Amygdala (tissue), 56 donors: ENCODE data around the gene ELAVL3.
A peak's percentile ranks its signal among the peaks of the same experiment; 100 is the strongest.

ENCODE experiments used
- DNase-seq, 56 donors: peaks; one replicate each; lab custom pipeline; 2025; lab: John Stamatoyannopoulos, UW

Gene ELAVL3

DNA sequence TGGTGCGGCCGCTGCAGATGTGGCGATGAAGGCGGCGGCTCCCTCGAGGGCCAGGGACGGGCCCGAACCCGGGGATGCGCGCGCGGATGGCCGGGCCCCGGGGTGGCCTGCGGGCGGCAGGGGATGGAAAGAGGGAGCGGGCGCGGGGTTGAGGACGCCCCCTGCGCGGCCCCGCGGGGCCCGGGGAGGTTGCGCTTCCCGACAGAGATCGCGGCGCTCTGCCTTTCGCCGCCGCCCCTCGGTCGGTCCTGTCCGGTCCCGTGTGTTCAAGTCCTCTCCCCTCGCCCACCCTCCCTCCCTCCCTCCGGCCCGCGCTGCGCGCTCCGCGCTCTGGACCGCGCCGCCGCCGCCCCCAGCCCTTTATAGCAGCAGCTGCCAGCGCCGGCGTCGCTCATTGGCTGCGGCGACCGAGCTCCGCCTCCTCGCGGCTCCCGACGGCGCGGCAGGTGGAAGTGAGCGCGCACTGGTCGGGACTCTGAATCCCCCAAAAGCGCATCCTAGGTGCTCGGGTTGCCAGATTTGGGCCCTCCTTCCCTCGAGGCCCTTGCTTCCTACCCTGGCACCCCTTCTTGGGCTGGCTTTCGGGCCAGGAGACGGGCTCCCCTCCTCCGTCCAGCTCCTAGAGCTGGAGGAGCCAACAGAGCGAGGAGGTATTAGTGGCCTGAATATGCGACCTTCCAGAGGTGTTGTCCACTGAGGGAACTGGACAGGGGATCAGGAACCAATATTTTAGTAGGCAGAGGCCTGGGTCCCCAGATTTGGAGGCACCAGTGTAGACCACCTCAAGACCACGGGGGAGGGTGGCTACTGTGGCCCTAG is at the start of gene ELAVL3:
TSS of gene ELAVL3 (minus strand) at position 332 of the 819 bp plus-strand sequence. CDS start 438 bp downstream, outside the sequence.
- DNase-seq: peak in 53 of 56 donors; percentile 19 to 85 (median 60)

DNA sequence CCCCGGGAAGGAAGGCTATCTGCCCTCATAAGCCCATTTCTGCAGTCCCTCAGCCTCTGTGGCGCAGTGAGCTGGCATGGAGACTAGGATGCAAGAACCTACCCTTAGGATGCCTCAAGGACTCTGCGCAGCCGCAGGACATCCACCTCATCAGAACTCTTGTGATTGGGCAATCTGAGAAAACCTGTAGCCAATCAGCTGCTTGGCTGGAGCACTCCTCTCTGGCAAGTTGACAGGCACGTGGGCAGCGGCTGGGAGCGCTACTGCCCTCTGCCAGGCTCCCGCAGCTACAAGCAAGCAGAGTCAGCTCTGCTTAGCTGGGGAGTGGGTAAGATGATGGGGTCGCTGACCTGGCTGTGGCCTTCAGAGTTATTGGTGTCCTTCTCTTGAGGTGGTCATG is 49.6 kb upstream of the ELAVL3 start:
- peak; percentile 5 to 95 (median 82) for DNase-seq

DNA sequence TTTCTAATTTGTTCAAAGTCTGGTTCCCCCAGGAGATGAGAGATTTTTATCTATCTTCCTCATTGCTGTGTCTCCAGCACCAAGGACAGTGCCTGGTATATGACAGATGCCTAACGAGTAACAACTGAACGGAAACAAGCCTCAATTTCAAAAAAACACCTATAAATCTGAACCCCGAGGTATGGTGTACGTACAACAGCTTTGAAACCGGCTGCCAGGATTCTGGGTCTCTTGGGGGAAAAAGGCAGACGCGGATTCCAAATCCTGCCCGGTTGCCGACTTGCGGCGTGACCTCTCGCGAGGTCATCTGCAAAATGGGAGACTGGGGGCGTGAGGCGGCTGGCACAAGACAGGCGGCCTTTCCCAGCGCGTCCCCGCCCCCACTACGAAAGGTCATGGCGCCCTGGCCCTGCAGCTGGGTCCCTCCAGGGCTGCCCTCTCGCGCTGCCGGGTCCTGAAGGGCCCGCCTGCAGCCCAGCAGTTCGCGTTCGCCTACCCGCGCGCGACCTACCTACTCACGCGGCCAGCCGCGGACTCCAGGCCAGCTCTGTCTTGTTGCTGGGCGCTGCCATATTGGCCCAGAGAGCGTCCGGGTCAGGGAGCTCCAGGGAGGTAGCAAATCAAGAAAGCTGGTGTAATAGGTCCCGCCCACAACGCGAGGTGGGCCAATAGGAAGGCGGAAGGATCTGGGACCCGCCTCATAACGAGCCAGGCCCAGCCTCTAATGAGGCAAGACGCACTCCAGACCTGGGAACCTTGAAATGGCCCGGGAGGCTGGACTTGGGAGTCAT is 47.9 kb upstream of the ELAVL3 start, which contains the start of gene ECSIT:
TSS of gene ECSIT (minus strand) at position 584 of the 791 bp plus-strand sequence. CDS start 9,964 bp downstream, outside the sequence.
- DNase-seq: peak; percentile 66 to 98 (median 93)

- no peak for DNase-seq
These were observed 38.3 kb upstream of the ELAVL3 start for GRCh38 chr19:11519138-11519537.

DNA sequence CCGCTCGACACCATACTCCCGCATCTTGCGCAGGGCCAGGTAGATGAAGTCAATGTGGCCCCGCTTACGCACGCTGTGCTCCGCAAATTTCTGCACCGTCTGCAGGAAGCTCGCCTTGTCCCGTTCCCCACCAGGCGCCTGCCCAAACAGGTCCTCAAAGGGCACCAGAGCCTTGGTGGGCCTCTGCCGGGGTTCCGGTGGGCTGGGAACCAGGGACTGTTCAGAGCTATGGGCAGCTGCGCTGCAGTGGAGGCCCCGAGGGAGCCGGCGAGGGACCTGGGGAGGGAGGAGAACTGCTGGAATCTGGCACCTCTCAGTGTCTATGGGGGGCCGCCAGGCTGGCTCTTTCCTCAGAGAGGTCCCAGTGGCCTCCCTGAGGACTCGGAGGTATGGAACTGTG is 33.1 kb upstream of the ELAVL3 start:
- no peak for DNase-seq

DNA sequence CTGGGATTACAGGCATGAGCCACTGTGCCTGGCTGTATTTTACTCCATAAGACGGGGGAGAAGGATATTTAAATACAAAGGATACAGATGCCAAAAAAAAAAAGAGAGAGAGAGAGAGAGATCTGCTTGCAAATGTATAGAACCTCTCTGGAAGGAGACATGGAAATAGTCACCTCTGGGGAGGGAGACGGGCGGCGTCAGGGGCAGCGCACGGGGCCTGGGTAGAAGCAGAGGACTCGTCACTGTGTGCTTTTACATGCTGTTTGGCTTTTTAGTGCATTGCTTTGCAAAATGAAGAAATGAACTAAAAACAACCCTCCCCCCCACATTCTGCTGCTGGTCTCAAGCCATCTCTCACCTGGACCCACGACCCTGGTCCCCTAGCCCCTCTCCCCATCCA is 29.6 kb upstream of the ELAVL3 start:
- DNase-seq: no peak

DNA sequence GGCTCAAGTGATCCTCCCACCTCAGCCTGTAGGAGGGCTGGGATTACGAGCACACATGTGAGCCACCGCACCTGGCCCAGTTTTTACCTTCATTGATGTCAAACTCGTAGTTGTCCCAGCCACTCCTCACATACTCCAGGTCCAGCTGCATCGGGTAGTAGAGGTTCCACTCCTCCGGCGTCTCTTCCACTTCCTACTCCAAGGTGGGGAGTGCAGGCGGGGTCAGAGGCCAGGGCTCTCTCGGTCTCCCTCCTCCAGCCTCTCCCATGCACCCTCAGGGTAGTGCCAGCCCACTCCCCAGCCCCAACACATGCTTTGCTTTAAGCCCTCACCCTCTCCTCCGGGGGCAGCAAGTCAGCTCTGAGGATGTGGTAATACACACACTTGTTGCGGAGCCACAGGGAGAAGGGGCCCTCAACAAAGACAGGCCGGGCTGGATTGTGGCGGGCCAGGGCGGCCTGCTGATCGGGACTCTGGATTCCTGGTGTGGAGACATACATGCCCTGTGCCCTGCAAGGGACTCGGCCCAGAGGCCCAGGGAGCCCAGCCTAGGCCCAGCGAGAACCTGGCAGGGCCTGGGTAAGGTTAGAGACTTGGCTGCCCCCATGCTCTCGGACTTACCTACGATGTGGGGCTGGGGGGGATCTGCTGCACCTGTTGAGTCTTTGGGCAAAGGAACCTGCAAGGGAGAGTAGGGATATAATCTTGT is 26.7 kb upstream of the ELAVL3 start:
- no peak for DNase-seq

- no peak for DNase-seq
These were observed 26.1 kb upstream of the ELAVL3 start for GRCh38 chr19:11506967-11507366.

DNA sequence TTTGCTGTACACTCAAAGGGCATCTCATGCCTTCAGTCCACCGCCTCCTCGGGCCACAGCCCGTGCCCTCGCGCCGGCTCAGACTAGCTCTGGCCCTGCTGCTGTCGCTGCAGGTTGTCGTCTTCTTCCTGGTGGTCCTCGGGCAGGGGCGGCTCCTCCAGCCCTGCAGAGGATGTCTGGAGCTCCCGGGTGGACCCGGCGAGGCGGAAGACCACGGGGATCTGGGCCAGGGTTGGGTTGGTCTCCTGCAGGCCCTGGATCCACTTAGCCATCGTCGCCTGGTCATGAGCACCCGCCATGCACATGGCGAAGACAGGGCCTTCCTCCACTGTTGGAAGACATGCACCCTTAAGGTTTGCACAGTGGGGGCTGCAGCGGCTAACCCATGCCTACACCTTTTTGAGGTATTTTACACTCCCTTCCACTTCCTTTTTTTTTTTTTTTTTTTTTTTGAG is 25.3 kb upstream of the ELAVL3 start:
- peak in 6 of 56 donors; percentile 43 to 73 (median 59) for DNase-seq

DNA sequence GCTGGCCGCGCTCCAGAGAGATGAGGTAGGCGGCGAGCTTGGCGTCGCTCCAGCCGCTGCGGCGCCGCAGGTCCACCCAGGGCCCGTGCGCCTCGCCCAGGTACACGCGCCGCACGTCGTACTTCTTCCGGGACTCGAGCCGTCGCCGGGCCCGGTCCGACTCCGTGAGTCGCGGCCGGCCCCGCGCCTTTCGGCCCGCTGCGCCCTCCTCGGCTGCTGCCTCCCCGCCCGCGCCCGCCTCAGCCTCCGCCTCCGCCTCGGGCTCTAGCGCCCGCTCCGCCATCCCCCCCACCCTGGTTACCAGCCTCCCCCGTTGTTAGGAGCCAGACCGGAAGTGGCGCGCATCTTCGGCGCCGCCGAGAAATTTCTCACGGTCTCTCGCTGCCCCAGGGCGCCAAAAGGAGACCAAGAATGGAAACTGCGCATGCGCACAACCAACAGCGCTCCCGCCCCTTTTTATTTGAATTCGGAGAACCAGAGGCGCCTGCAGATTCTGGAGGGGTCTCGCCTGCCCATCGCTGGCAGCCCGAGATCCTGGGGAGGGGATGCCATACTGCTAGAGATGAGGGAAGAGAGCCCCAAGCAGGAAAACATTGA is 24.8 kb upstream of the ELAVL3 start, which contains the start of gene ZNF653:
TSS of gene ZNF653 (minus strand) at position 336 of the 597 bp plus-strand sequence. CDS start at position 283, 53 bp downstream.
- peak; percentile 34 to 94 (median 83) for DNase-seq

GRCh38 chr19:11505032-11505503 is 24.2 kb upstream of the ELAVL3 start:
- DNase-seq: peak; percentile 40 to 97 (median 92)

GRCh38 chr19:11504502-11505031 is 23.7 kb upstream of the ELAVL3 start:
- DNase-seq: no peak

- DNase-seq: no peak
These were observed 19.1 kb upstream of the ELAVL3 start for GRCh38 chr19:11499890-11500420.

GRCh38 chr19:11499220-11499726 is 18.4 kb upstream of the ELAVL3 start:
- no peak for DNase-seq

- DNase-seq: peak in 27 of 56 donors; percentile 4 to 63 (median 17)
These were observed 15.7 kb upstream of the ELAVL3 start for GRCh38 chr19:11496391-11497163.

GRCh38 chr19:11495885-11496284 is 15.0 kb upstream of the ELAVL3 start:
- no peak for DNase-seq

GRCh38 chr19:11495481-11495880 is 14.6 kb upstream of the ELAVL3 start:
- DNase-seq: peak in 7 of 56 donors; percentile 7 to 30 (median 23)

DNA sequence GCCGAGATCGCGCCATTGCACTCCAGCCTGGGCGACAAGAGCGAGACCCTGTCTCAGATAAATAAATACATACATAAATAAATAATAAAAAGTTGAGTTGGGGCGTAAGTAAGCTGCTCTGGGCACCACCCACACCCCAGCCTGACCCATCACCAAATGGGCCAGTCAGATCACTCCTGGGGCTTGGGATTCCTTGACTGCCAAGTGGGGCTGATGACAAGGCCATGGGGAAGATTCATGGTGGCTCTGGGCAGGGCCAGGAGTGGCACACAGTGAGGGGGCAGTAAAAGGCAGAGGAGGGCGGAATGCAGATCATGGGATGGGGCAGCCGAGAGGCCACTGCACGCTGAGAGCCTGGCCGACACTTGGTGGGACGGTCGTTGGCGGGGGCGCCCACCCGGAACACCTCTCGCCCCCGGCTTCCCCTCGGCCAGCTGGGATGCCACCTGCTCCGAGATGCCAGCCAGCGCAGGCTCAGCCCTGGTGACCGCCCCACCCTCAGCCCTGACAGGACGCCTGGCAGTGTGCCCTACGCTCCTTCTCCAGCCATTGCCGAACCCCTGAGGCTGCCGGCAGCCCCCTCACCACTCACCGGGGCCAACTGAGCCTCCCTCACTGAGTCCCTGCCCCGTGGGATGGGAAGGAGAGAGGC is 13.9 kb upstream of the ELAVL3 start:
- DNase-seq: peak in 1 of 56 donors; percentile 2
